HepG2 (cell line): ENCODE results near the gene UBR3. TPM values are rescaled to one million over a fixed set of nuclear protein-coding genes. Genes with fewer than 3 reads are reported as not detected.

Source experiments
- AHDC1 ChIP-seq: sonication (generic); formaldehyde crosslinking; IDR thresholded peaks from 2 replicates; pipeline ENCODE4 v1.5.1; 2020; ENCODE audit warnings: mild to moderate bottlenecking, missing genetic modification reagents, borderline replicate concordance
- DMAP1 ChIP-seq: IDR thresholded peaks from 2 replicates; pipeline ENCODE4 v1.6.1; 2016
- ELF1 ChIP-seq: sonication (generic); formaldehyde crosslinking; IDR thresholded peaks from 2 replicates; pipeline ENCODE4 v1.4.0; 2020; ENCODE audit warnings: missing genetic modification reagents
- HHEX ChIP-seq: IDR thresholded peaks from 2 replicates; pipeline ENCODE4 v1.6.1; 2016; ENCODE audit warnings: control low read depth
- IRF9 ChIP-seq: sonication (generic); formaldehyde crosslinking; IDR thresholded peaks from 2 replicates; pipeline ENCODE4 v1.8.0; 2022; ENCODE audit warnings: missing genetic modification reagents, mild to moderate bottlenecking, borderline replicate concordance
- MTERF4 ChIP-seq: sonication (generic); formaldehyde crosslinking; IDR thresholded peaks from 2 replicates; pipeline ENCODE4 v1.8.0; 2023; ENCODE audit warnings: mild to moderate bottlenecking, missing genetic modification reagents
- MXD3 ChIP-seq: IDR thresholded peaks from 2 replicates; pipeline ENCODE4 v1.6.1; 2016; ENCODE audit warnings: mild to moderate bottlenecking, missing biosample characterization, missing genetic modification reagents
- NONO ChIP-seq, 2 experiments: fragments of 450-650 bp in 1 of 2; sonication (generic) in 1 of 2; formaldehyde crosslinking in 1 of 2; IDR thresholded peaks in 1 of 2; conservative IDR thresholded peaks in 1 of 2; 2 replicates each; pipeline versions ENCODE4 v1.6.1 to v1.8.0; 2017 to 2022; ENCODE audit warnings: mild to moderate bottlenecking in 1 of 2, missing genetic modification reagents in 1 of 2, moderate library complexity in 1 of 2
- PITX1 ChIP-seq: sonication (generic); formaldehyde crosslinking; IDR thresholded peaks from 2 replicates; pipeline ENCODE4 v1.5.1; 2020; ENCODE audit warnings: mild to moderate bottlenecking, missing genetic modification reagents
- PPARG ChIP-seq: conservative IDR thresholded peaks from 2 replicates; pipeline ENCODE4 v1.6.1; 2016; ENCODE audit warnings: missing biosample characterization, missing genetic modification reagents
- TMF1 ChIP-seq: sonication (generic); formaldehyde crosslinking; IDR thresholded peaks from 2 replicates; pipeline ENCODE4 v1.8.1; 2022; ENCODE audit warnings: low read depth, missing genetic modification reagents
- USF2 ChIP-seq, 2 experiments: sonication (generic) in 1 of 2; formaldehyde crosslinking in 1 of 2; IDR thresholded peaks; 2 replicates each; pipeline versions ENCODE4 v1.5.1 to v1.6.1; 2011 to 2020; ENCODE audit warnings: borderline replicate concordance in 1 of 2, low read depth in 1 of 2, low read length in 1 of 2, mild to moderate bottlenecking in 1 of 2, missing genetic modification reagents in 1 of 2, moderate library complexity in 1 of 2
- ZFAT ChIP-seq: sonication (generic); formaldehyde crosslinking; conservative IDR thresholded peaks from 2 replicates; pipeline ENCODE4 v1.8.1; 2023; ENCODE audit warnings: missing genetic modification reagents, inconsistent platforms
- ZNF652 ChIP-seq: IDR thresholded peaks from 2 replicates; pipeline ENCODE4 v1.6.1; 2016; ENCODE audit warnings: low read depth, borderline replicate concordance
- ZNF781 ChIP-seq: sonication (generic); formaldehyde crosslinking; IDR thresholded peaks from 2 replicates; pipeline ENCODE4 v1.5.1; 2020; ENCODE audit warnings: borderline replicate concordance, mild to moderate bottlenecking, missing genetic modification reagents; ENCODE audit errors: not compliant biosample characterization
- ZNF790 ChIP-seq: sonication (generic); formaldehyde crosslinking; IDR thresholded peaks from 2 replicates; pipeline ENCODE4 v1.8.0; 2022; ENCODE audit warnings: missing genetic modification reagents, mild to moderate bottlenecking, borderline replicate concordance
- polyA plus RNA-seq, 8 experiments: library from polyadenylated mRNA; depleted of rRNA in 3 of 8; stranded (reverse) in 7 of 8; unstranded in 1 of 8; fragments of >200 nt; fragmentation: Illumina TruSeq in 4 of 8; extraction: Trizol in 4 of 8; gene quantifications; 2 replicates each; pipeline versions ENCODE4 v1.2.1 to v1.2.3, GENCODE V29; 2011 to 2016; ENCODE audit warnings: low read depth in 4 of 8, missing spikeins in 1 of 8, mixed read lengths in 1 of 8; ENCODE audit not compliant: insufficient read depth in 1 of 8
- total RNA-seq, 5 experiments: library from RNA; depleted of rRNA; stranded (reverse); fragments of >200 nt; fragmentation: Illumina TruSeq; extraction: Trizol; gene quantifications; 2 replicates each; pipeline ENCODE4 v1.2.3, GENCODE V29; 2016; ENCODE audit warnings: low read depth in 1 of 5

UBR3 gene
- total and polyA plus RNA-seq, 2 of the 13 experiments (the other 11 are each of a cell fraction or from before 2014, with no cell fraction given): 15.1 to 28.0 TPM

GRCh38 chr2:169824373-169825333 is 2.6 kb upstream of the UBR3 start, which contains the start of gene METTL5 (continued):
- TF ChIP-seq AHDC1 (CRISPR knock-in tag): peak; percentile 52; the same call in 1 of the 2 replicates
- TF ChIP-seq HHEX (CRISPR knock-in tag): no peak
- TF ChIP-seq ELF1 (CRISPR knock-in tag): no peak; the same call in none of the 2 replicates
- peak; percentile 92 for TF ChIP-seq DMAP1 (CRISPR knock-in tag)
- TF ChIP-seq IRF9 (CRISPR knock-in tag): peak; percentile 98
- 0 out of 2 replicates have a peak, but pooled peaks have one; percentile 11 for TF ChIP-seq MTERF4
- TF ChIP-seq PPARG (CRISPR knock-in tag): peak; percentile 54; the same call in 1 of the 2 replicates
- peak; percentile 93 for TF ChIP-seq MXD3 (CRISPR knock-in tag)
- TF ChIP-seq TMF1 (CRISPR knock-in tag): peak; percentile 50; the same call in 1 of the 2 replicates
- TF ChIP-seq ZFAT (CRISPR knock-in tag): no peak; the same call in 1 of the 2 replicates
- TF ChIP-seq ZNF790 (CRISPR knock-in tag): peak; percentile 86; the same call in 1 of the 2 replicates
- TF ChIP-seq NONO (IDR thresholded peaks at IDR 0.05): no peak
- peak; percentile 91 for TF ChIP-seq NONO (CRISPR knock-in tag; conservative IDR thresholded peaks at IDR 0.05)
- peak; percentile 63; the same call in 1 of the 2 replicates for TF ChIP-seq PITX1 (CRISPR knock-in tag)
- TF ChIP-seq USF2 (IDR thresholded peaks at IDR 0.05; ENCODE audit: low read depth, low read length): no peak
- TF ChIP-seq USF2 (CRISPR knock-in tag; IDR thresholded peaks at IDR 0.05; ENCODE audit: borderline replicate concordance): no peak; the same call in 1 of the 2 replicates
- peak; percentile 78 for TF ChIP-seq ZNF781 (CRISPR knock-in tag)
- 0 out of 2 replicates have a peak, but pooled peaks have one; percentile 13 for TF ChIP-seq ZNF652 (CRISPR knock-in tag)
